ENCODE measurements around the gene EIF4B.

Gene EIF4B

DNA sequence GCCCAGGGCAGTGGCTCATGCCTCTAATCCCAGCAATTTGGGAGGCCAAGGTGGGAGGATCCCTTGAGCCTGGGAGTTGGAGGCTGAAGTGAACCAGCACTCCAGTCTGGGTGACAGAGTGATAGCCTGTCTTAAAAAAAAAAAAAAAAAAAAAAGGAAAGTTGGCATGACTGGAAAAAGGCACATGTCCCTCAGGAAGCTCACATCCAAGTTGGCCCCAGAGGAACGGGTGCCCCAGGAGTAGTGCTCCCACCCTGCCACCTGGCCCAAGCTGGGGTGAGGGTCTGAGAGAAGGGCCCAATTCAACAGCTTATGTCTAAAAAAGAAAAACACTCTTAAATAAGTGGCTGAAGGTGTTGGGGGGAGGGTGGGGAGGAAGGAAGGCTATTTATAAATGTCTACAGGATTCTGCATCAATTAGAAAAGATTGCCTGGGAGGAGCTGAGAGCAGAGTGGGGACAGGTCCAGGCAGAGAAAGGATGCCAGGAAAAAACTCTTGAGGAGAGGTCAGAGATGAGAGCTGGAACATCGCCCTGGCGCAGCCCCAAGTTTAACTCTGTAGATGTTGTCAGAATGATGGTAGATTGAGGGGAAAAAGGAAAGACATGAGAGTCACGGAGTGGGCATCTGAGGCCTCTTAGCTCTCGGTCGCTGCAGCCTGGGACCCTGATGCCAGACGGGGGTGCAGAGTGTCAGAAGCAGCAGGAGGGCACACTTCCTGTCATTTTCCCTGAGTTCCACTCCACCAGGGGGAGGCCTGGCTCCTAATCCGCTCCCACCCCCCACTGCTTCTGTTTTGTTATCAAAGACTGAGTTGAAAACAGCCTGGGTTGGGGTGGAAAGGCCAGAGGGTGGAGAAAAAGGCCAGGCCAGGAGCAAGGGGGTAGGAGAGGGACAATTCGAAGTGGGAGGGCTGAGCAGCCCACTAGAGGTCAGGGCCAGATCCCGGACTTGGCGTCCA lies 65.6 kb downstream of the EIF4B start:
- no peak for DNase-seq

DNA sequence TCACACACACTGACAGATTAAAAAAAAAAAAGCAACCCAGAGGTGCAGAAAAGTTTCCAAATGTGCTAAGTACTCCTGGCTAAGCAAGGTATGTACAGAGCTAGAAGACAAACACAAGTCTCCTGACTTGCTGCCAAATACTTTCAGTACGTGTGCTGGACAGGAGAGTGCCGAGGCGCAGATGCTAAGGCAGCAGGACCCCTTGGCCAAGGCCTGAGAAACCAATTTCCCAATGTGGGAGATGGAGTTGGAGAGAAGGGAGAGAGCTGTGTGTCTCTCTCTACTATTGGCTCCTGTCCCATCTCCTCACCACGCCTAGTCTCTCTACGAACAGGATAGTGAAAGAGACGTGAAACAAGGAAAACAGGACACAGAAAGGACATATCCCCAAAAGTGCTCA lies 67.6 kb downstream of the EIF4B start:
- no peak for DNase-seq

DNA sequence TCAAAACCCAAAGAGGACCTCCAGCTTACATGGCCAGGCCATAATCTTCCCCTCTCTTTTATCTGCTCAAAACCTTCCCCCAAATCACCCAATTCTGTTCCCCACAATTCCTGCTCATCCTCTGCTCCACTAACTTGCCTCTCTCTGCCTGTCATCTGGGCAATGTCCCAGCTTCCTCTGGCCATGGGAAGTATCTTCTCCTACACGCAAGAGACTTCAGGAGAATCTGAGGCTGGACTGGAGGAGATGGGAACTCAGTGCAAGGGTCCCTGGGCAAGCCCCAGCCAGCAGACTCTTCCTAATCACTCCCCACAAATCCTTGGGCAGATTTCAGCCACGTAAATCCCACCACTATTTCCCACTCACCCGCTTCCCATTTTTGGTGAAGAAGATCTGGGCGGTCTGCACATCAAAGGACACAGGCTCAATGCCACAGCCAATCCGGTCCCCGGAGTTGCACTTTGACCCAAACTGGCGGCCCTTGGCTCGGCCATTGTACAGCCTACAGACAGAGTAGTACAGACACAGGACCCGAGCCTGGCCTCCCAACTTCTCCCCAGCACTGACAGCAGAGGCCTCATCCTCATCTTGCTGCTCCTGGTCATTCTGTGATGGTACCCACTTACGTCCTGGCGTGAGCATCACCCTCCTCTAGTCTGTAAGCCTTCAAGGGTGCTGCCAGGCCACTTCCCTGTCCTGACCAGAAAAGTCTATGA lies 68.2 kb downstream of the EIF4B start:
- no peak for DNase-seq

DNA sequence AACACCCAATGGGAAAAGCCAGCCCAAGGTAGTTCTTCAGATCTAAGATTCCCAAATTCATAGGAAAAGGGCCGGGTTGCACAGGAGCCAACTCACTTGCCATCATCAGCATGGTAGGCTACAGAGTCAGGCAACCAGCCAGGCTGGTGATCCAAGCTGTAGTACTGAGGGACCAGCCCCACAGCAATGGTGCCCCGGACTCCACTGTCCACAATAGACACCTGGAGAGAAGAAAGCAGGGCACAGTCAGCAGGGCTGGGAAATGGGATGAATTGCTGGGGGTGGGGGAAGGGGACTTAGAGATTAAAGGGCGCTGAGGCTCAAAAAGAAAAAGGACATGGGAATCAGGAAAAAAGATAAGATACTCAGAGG lies 68.7 kb downstream of the EIF4B start:
- no peak for DNase-seq

DNA sequence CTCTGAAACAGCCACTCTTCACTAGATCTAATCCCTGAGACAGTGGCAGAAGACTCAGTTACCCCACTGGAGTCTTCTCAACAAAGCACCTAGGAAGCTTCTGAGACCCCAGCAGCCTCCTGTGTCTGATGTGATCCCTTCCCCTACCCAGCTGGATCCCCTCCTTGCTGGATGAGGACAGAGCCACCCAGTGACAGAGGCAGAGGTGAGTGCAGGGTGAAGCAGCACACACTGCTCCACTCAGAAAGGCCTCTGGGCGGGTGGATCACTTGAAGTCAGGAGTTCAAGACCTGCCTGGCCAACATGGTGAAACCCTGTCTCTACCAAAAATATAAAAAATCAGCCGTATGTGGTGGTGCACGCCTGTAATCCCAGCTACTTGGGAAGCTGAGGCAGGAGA lies 70.2 kb downstream of the EIF4B start:
- no peak for DNase-seq

DNA sequence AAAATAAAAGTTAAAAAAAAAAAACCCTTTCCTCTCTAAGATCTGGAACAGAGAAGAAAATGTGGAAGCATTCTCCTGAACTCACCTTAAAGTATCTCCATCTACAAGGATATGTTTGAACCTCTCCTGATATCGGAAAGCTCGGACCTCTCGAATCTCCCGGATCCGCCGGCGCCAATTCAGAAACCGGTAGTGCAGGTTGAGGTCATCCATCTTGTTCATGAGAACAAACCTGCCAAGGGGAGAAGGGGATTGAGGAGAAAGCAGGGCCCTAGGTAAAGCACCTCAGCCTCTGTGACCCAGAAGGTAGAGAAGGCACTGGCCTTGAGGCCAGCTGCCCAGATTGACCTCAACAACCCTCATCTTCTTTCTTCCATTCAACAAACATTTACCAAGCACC lies 70.8 kb downstream of the EIF4B start:
- no peak for DNase-seq

DNA sequence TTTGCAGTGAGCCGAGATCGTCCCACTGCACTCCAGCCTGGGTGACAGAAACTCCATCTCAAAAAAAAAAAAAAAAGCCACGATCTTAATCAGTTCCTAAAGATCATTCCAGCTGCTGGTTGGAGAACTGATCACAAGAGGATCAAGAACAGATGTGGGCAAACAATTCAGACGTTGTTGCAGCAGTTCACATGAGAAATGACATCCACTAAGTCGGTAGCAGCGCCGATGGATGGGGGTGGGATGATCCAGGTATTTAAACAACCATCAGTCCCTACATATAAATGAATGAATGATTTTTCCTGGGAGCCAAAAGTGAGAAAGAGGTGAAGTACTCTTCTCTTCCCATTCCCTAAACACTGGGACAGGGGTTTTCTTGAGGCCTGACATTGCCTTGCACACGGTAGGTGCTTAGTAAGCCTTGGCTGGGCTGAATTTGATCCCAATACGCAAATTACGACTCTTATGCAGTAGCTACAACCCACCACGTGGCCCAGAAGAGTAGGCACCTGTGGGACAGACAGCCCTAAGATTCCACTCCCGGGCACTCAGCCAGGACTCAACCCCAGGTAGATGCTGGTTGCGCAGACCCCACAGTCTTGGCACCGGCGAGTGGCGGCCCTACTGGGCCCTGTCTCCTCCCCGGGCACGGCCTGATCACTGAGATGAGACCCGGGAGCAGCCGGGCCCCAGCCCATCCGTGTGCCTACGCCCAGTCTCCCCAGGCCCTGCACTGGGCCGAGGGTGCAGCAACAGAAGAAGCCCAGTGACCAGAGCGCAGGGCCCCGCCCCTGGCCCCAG lies 72.4 kb downstream of the EIF4B start:
- no peak for DNase-seq

DNA sequence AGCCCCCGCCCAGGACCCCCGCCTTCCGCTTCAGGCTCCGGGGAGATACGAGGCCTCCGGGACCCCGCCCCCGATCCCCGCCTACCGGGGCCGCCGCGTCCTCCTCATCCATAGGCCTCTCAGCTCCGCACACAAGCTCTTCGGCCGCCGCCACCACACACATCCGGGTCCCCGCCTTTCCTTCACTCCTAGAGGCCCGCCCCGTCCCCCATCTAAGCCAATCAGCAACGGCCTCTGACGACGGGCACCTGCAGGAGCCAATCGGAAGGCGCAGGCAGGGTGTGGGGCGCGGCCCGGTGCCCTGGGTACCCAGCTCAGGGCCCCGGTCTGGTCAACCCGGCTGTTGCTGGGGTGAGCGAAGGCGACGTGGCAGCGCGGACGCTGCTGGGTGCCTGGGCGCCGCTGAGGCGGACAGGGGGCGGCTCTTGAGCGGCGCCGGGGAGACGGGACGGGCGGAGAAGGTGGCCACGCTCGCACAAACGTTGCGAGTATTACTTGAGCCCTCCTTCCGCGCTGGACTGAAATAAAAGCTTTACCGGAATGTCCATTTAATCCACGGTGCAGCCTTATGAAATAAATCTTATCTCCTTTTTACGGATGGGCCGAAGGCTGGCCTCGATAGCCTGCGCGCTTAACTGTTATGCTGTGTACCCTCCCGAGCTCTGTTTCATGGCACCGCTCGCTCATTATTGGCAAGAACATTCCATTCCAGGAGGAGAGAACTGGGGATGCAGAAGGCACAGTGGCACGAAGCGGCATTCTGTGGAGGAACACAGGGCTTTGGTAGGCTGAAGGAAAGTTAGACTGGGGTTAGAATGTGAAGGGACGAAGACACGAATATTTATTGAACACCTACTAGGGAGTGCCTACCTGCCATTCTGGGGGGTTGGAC lies 73.2 kb downstream of the EIF4B start, which contains the start of gene SPRYD3:
TSS of gene SPRYD3 (minus strand) at position 165 of the 892 bp plus-strand sequence. CDS start at position 108, 57 bp downstream.
- peak; percentile 96 to 98 for DNase-seq

DNA sequence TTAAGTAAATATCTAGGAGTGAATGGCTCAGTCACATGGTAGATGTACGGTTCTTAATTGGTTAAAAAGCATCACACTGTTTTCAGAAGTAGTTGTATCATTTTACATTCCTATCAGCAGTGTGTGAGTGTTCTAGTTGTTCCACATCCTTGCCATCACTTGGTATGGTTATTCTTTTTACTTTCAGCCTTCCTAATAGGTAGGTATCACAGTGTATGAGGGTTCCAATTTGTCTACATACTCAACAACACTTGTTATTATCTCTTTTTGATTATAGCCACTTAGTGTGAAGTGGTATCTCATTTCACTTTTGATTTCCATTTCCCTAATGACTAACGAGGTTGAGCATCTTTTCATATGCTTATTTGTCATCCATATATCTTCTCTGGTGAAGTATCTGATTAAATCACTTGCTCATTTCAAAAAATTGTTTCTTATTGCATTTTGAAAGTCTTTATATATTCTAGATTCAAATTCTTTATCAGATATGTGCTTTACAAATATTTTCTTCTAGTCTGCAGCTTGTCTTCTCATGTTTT lies 76.5 kb downstream of the EIF4B start:
- no peak for DNase-seq

DNA sequence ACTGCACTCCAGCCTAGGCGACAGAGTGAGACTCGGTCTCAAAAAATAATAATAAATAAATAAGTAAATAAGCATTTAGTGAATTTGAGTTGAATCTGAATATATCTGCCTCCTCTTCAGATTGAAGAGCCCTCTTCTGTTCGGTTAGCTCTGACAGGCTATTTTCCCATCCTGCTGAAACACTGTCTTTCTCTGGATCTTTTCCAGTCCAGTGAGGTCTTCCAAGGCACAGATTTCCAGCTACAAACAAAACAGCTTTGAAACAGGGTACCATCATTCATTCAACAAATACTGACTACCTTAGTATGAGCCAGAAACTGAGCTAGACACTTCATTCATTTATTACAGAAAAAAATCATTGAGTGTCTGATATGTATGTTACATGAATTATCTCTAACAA lies 80.1 kb downstream of the EIF4B start:
- DNase-seq, result no peak

DNA sequence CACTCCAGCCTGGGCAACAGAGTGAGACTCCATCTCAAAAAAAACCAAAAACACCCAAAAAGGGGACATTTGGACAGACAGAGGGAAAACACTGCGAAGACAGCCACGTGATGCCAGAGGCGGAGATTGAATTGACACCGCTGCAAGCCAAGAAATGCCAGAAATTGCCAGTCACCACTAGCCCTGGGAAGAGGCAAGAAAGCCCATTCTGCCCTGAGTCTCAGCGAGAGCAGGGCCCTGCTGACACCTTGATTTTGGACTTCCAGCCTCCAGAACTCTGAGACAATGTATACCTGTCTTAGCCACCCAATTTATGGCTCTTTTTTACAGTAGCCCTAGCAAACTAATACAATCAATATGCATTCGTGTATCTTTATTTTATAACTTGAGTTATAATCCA lies 83.8 kb downstream of the EIF4B start:
- no peak for DNase-seq

DNA sequence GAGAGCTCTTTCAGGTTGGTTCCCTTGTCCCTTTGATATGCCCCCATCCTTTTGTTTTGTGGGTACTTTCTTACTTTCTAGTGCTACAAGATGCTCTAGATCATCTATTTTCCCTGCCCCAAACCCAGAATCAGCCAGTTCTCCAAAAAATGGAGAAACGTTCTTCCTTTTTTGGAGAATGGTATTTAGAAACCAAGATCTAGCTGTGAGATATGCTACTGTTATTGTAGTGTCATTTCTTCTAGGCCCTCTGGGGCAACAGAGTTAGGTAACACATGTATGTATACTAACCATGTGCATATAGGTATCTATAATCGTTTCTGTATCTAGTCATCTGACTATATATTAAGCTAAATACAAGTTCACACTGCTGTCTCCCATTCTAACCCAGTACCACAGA lies 84.3 kb downstream of the EIF4B start:
- no peak for DNase-seq

DNA sequence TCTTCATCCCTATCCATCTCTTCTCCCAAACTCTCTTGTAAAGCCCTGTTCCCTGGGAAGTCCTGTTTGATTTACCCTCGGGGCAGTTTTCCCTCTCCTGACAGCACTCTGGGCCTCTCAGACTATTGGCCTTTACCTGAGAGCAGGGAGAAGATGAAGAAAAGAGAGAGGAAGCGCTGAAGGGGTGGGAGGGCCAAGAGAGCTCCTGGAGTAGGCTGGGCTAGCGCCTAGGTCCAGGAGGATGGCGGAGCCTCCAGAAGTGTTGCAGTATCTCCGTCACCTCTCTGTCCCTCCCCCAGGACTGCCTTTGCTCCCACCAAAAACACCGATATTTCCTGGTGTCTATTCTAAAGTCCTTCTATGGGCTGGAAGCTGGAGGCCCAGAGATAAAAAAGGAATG lies 85.5 kb downstream of the EIF4B start:
- DNase-seq, result no peak
